Naive thymus-derived CD4-positive, alpha-beta T cell (primary cell): ENCODE results near the gene HIVEP3. TPM values are rescaled to one million over a fixed set of nuclear protein-coding genes. Genes with fewer than 3 reads are reported as not detected.
A peak's percentile ranks its signal among the peaks of the same experiment; 100 is the strongest.
"Not testable (repeated sequence)": the region's sequence is repeated elsewhere in the genome, so short reads cannot be mapped to it uniquely, and the experiment has no call there.

Experiments
- ATAC-seq: fragments of 150-1000 bp; cut with Tn5 transposase; 2 replicates; pipeline ENCODE4 v1.10.0; 2021; ENCODE audit warnings: mild to moderate bottlenecking, moderate library complexity
- CTCF ChIA-PET: fragments of 350-600 bp; sonication (Branson Sonifier 250); formaldehyde crosslinking; loops from one replicate; lab custom pipeline; 2021; ENCODE audit warnings: antibody characterized with exemption; lab: Charles Lee
- POLR2A ChIA-PET: fragments of 350-600 bp; sonication (Branson Sonifier 250); formaldehyde crosslinking; loops from one replicate; lab custom pipeline; 2021; ENCODE audit warnings: antibody characterized with exemption, inconsistent platforms; lab: Charles Lee
- DNase-seq, 9 donors: peaks; one replicate each; pipeline versions ENCODE4 v3.0.0 to v3.0.0-alpha.2; 2020 to 2022; ENCODE audit warnings: mixed read lengths in 1 of 9
- H3K27ac ChIP-seq: one replicate; pipeline ENCODE4 v1.7.0; 2013; ENCODE audit warnings: mild to moderate bottlenecking, low read depth, low read length, moderate library complexity
- H3K27me3 ChIP-seq, 2 donors: one replicate each; pipeline ENCODE4 v1.7.0; 2013; ENCODE audit warnings: low read length in 2 of 2, mild to moderate bottlenecking in 2 of 2, moderate library complexity in 2 of 2; ENCODE audit not compliant: control insufficient read depth in 2 of 2, insufficient read depth in 2 of 2
- H3K36me3 ChIP-seq, 3 experiments: 1 replicate in 2 of 3; 2 replicates in 1 of 3; pipeline ENCODE4 v1.7.0; 2013; ENCODE audit warnings: low read length in 3 of 3, mild to moderate bottlenecking in 3 of 3, moderate library complexity in 1 of 3; ENCODE audit not compliant: insufficient read depth in 3 of 3, control insufficient read depth in 2 of 3
- H3K4me1 ChIP-seq, 2 donors: one replicate each; pipeline ENCODE4 v1.7.0; 2013; ENCODE audit warnings: low read length in 2 of 2, mild to moderate bottlenecking in 2 of 2, moderate library complexity in 1 of 2; ENCODE audit not compliant: control insufficient read depth in 2 of 2, insufficient read depth in 2 of 2
- H3K4me3 ChIP-seq: 2 replicates; pipeline ENCODE4 v1.7.0; 2013; ENCODE audit warnings: mild to moderate bottlenecking, low read length
- H3K9me3 ChIP-seq, 3 experiments: 1 replicate in 2 of 3; 2 replicates in 1 of 3; pipeline ENCODE4 v1.7.0; 2013; ENCODE audit warnings: low read length in 3 of 3; ENCODE audit not compliant: control insufficient read depth in 2 of 3
- H3K27ac Mint-ChIP-seq, 9 donors: one replicate each; pipeline ENCODE4 v1.8.0; 2020 to 2022; ENCODE audit warnings: mixed read lengths in 9 of 9, mild to moderate bottlenecking in 8 of 9, moderate library complexity in 5 of 9, inconsistent platforms in 2 of 9
- H3K27me3 Mint-ChIP-seq, 5 donors: one replicate each; pipeline ENCODE4 v1.8.0; 2021 to 2022; ENCODE audit warnings: mixed read lengths in 5 of 5, mild to moderate bottlenecking in 1 of 5
- H3K36me3 Mint-ChIP-seq, 5 donors: one replicate each; pipeline ENCODE4 v1.8.0; 2020 to 2022; ENCODE audit warnings: mixed read lengths in 5 of 5, mild to moderate bottlenecking in 3 of 5, inconsistent platforms in 1 of 5
- H3K4me1 Mint-ChIP-seq, 7 donors: one replicate each; pipeline ENCODE4 v1.8.0; 2020 to 2022; ENCODE audit warnings: mixed read lengths in 7 of 7, mild to moderate bottlenecking in 3 of 7, inconsistent platforms in 1 of 7
- H3K4me3 Mint-ChIP-seq, 10 donors: one replicate each; pipeline ENCODE4 v1.8.0; 2020 to 2022; ENCODE audit warnings: mild to moderate bottlenecking in 10 of 10, mixed read lengths in 10 of 10, moderate library complexity in 6 of 10, inconsistent platforms in 2 of 10
- H3K9me3 Mint-ChIP-seq, 11 donors: one replicate each; pipeline ENCODE4 v1.8.0; 2020 to 2022; ENCODE audit warnings: mixed read lengths in 11 of 11, mild to moderate bottlenecking in 4 of 11, inconsistent platforms in 1 of 11, moderate library complexity in 1 of 11
- intact Hi-C, 2 donors: fragments of 100-400 bp; cut with micrococcal nuclease; formaldehyde crosslinking; loops; one replicate each; pipeline ENCODE4 v1.15.1; 2023
- polyA plus RNA-seq, 2 donors: library from polyadenylated mRNA; unstranded; fragments of 300-500 nt; fragmentation: Illumina TruSeq; gene quantifications; one replicate each; pipeline ENCODE4 v1.2.3, GENCODE V29; 2021
- total RNA-seq, 6 experiments: library from RNA in 5 of 6; stranded (reverse) in 5 of 6; gene quantifications; 1 replicate in 5 of 6; 2 replicates in 1 of 6; pipeline ENCODE4 v1.2.3 and lab custom pipeline; 2021 to 2026

HIVEP3 gene
- total and polyA plus RNA-seq, 7 experiments from 2014 or later, result 4.3 to 19.1 (median 7.0) TPM

DNA sequence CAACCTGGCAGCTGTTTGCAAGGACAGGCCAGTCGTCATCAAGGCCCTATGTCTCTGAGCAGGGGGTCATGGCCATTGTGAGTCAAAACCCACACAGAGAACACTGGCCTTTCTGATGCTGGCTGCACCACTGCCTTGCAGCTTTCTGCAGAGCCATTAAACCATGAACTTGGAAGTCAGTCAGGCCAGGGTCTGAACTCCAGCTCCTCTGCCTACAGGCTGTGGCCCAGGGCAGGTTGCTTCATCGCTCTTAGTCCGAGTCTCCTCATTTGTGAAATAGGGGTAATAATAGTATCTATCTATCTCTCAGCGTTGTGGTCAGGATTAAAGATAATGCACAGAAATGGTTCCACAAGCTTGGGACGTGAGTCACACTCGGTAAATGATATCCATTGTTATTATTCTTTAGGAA, 35.8 kb upstream of the HIVEP3 start:
- H3K27ac ChIP-seq, result no peak overlapping the region
- DNase-seq (no peak), ATAC-seq (no peak)
- peaks cover 0 to 17% (median 13%) of the 10 kb centered on the region in 5 donors for H3K36me3 Mint-ChIP-seq
- H3K4me3 Mint-ChIP-seq, result no peak overlapping the region
- peaks cover 4 to 24% (median 6%) of the 10 kb centered on the region in 11 donors for H3K9me3 Mint-ChIP-seq
- H3K4me3 ChIP-seq, result no peak overlapping the region
- ChIA-PET POLR2A (no interaction called here), CTCF (no interaction called here)
- H3K4me1 ChIP-seq, result no peaks in the 10 kb centered on the region
- H3K4me1 Mint-ChIP-seq, result peaks cover 0 to 17% (median 5%) of the 10 kb centered on the region in 7 donors
- H3K27me3 ChIP-seq, result no peaks in the 10 kb centered on the region
- intact Hi-C loops, result no loop called here
- no peaks in the 10 kb centered on the region for H3K36me3 ChIP-seq
- no peak overlapping the region for H3K27ac Mint-ChIP-seq
- H3K27me3 Mint-ChIP-seq, result no peaks in the 10 kb centered on the region
- H3K9me3 ChIP-seq, result peaks cover 0 to 4% (median 0%) of the 10 kb centered on the region in 3 experiments

DNA sequence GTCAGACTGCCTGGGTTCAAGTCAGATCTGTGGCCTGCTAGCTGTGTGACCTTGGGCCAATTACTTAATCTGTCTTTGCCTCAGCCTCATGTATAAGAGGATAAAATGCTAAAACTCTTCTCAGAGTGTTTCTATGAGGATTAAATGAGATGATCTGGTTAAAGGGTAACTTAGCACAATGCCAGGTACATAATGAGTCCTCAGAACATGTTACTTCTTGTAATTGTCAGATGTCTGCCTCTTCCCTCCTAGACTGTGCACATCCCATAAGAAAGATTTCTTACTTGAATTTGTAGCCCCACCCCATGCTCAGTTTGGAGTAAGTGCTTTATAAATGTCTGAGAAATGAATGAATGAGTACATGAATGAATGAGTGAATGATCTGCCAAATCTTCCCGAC, 34.6 kb upstream of the HIVEP3 start:
- H3K36me3 Mint-ChIP-seq, result peaks cover 0 to 17% (median 13%) of the 10 kb centered on the region in 5 donors
- Histone ChIP-seq H3K4me3 (no peak overlapping the region), H3K27ac (no peak overlapping the region), H3K36me3 (no peaks in the 10 kb centered on the region), H3K9me3 (peaks cover 0 to 4% (median 0%) of the 10 kb centered on the region in 3 experiments), H3K4me1 (no peaks in the 10 kb centered on the region), H3K27me3 (no peaks in the 10 kb centered on the region)
- intact Hi-C loops, result no loop called here
- ChIA-PET POLR2A (no interaction called here), CTCF (no interaction called here)
- no peak overlapping the region for H3K27ac Mint-ChIP-seq
- no peaks in the 10 kb centered on the region for H3K27me3 Mint-ChIP-seq
- H3K4me1 Mint-ChIP-seq, result peaks cover 0 to 17% (median 5%) of the 10 kb centered on the region in 7 donors
- no peak for DNase-seq
- ATAC-seq, result no peak
- peaks cover 5 to 33% (median 12%) of the 10 kb centered on the region in 11 donors for H3K9me3 Mint-ChIP-seq
- no peak overlapping the region for H3K4me3 Mint-ChIP-seq

DNA sequence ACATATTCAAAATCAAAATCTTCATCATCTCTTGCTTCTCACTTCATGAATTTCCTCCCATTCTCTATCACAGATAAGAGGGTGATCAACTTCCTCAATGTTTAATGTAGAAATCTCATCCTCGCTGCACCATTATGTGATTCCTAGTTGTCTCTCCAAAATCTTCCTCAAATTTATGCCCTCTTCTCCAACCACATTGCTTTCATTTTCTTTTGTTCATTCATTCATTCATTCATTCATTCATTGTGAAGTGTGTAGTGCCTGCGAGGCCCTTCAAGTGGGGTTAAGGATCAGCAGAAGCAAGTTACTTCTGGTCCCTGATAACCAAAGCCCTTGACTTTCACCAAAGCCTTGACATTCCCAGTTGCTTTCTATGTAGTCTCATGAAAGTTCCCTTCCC, 33.5 kb upstream of the HIVEP3 start:
- H3K27ac ChIP-seq, result no peak overlapping the region

DNA sequence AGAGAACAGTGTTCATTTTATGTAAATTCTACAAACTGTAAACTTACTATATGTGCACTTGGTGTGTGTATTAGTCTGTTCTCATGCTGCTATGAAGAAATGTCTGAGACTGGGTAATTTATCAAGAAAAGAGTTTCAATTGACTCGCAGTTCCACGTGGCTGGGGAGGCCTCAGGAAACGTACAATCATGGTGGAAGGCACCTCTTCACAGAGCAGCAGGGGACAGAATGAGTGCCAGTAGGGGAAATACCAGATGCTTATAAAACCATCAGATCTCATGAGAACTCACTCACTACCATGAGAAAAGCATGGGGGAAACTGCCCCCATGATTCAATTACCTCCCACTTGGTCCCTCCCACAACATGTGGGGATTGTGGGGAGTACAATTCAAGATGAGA, 32.8 kb upstream of the HIVEP3 start:
- ATAC-seq, H3K4me3 Mint-ChIP-seq, H3K27me3 Mint-ChIP-seq, DNase-seq, H3K27ac Mint-ChIP-seq, H3K4me3 ChIP-seq, POLR2A ChIA-PET, H3K9me3 ChIP-seq, H3K36me3 ChIP-seq, H3K27ac ChIP-seq, H3K27me3 ChIP-seq, intact Hi-C loops, H3K4me1 ChIP-seq: not testable (repeated sequence)
- Mint-ChIP-seq H3K4me1 (peaks cover 0 to 17% (median 5%) of the 10 kb centered on the region in 7 donors), H3K9me3 (peaks cover 5 to 36% (median 12%) of the 10 kb centered on the region in 11 donors), H3K36me3 (peaks cover 0 to 19% (median 13%) of the 10 kb centered on the region in 5 donors)
- CTCF ChIA-PET, result interaction anchor here (1.1 to 1.5 kb wide), 2 partner anchors 139 to 376 kb away, joined by 3 read pairs; no protein-coding TSS in a partner anchor

More for the DNA sequence above, 33.5 kb upstream of the HIVEP3 start:
- CTCF ChIA-PET, result interaction anchor here (1.5 kb wide), 1 partner anchor 140 kb away, joined by 3 read pairs; no protein-coding TSS in a partner anchor
- H3K4me3 Mint-ChIP-seq, result no peak overlapping the region
- H3K27me3 Mint-ChIP-seq, result no peaks in the 10 kb centered on the region
- intact Hi-C loops, result no loop called here
- ATAC-seq (no peak), DNase-seq (no peak)
- Histone ChIP-seq H3K27me3 (no peaks in the 10 kb centered on the region), H3K4me3 (no peak overlapping the region), H3K36me3 (no peaks in the 10 kb centered on the region), H3K9me3 (peaks cover 0 to 4% (median 0%) of the 10 kb centered on the region in 3 experiments), H3K4me1 (no peaks in the 10 kb centered on the region)
- peaks cover 5 to 36% (median 12%) of the 10 kb centered on the region in 11 donors for H3K9me3 Mint-ChIP-seq
- H3K27ac Mint-ChIP-seq, result peak overlapping the region in 1 of 9 donors; percentile 11
- POLR2A ChIA-PET, result no interaction called here
- H3K4me1 Mint-ChIP-seq, result peaks cover 0 to 17% (median 5%) of the 10 kb centered on the region in 7 donors
- peaks cover 0 to 19% (median 13%) of the 10 kb centered on the region in 5 donors for H3K36me3 Mint-ChIP-seq

DNA sequence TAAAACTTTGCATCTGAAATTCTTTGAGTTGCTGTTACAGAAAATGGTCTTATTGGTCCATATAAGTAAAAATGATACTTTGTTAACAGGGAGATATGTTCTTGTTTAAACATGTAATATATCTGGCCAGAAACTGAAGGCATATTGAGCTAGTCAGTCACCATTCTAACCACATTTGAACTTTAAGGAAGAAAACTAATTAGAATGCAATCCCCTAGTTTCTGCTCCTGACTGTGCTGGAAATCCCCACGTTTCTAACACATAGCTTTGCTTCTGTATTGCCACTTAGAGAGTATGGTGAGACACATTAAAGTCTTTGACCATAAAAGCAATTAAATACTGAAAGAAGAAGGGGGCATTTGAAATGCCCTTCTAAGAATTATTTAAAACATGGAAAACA, 32.1 kb upstream of the HIVEP3 start:
- Histone ChIP-seq H3K4me1 (no peaks in the 10 kb centered on the region), H3K4me3 (no peak overlapping the region), H3K27ac (no peak overlapping the region), H3K9me3 (peaks cover 0 to 4% (median 0%) of the 10 kb centered on the region in 3 experiments), H3K36me3 (no peaks in the 10 kb centered on the region), H3K27me3 (no peaks in the 10 kb centered on the region)
- Mint-ChIP-seq H3K4me3 (no peak overlapping the region), H3K9me3 (peaks cover 5 to 36% (median 12%) of the 10 kb centered on the region in 11 donors), H3K27ac (no peak overlapping the region), H3K4me1 (peaks cover 0 to 15% (median 5%) of the 10 kb centered on the region in 7 donors), H3K27me3 (no peaks in the 10 kb centered on the region), H3K36me3 (peaks cover 0 to 19% (median 13%) of the 10 kb centered on the region in 5 donors)
- POLR2A ChIA-PET, result no interaction called here
- CTCF ChIA-PET, result interaction anchor here (0.7 to 1.5 kb wide), 3 partner anchors 139 to 464 kb away, joined by 3 to 5 read pairs (median 3); no protein-coding TSS in a partner anchor
- DNase-seq (no peak), ATAC-seq (no peak)
- intact Hi-C loops, result no loop called here

DNA sequence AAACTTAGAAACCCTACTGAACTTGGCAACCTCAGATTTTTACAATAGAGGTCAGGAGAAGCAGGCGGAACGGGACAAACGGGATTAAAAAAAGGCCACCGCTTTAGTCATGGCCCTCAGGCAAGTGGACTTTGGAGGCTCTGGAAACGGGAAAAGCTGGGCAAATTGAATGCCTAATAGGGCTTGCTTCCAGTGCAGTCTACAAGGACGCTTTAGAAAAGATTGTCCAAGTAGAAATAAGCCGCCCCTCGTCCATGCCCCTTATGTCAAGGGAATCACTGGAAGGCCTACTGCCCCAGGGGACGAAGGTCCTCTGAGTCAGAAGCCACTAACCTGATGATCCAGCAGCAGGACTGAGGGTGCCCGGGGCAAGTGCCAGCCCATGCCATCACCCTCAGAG, 27.2 kb upstream of the HIVEP3 start:
- H3K4me3 ChIP-seq, H3K27me3 Mint-ChIP-seq, H3K27ac Mint-ChIP-seq, intact Hi-C loops, H3K27me3 ChIP-seq, H3K4me1 ChIP-seq, H3K36me3 ChIP-seq, CTCF ChIA-PET, DNase-seq, ATAC-seq, H3K9me3 ChIP-seq, POLR2A ChIA-PET, H3K4me3 Mint-ChIP-seq, H3K27ac ChIP-seq: not testable (repeated sequence)
- peaks cover 0 to 11% (median 2%) of the 10 kb centered on the region in 7 donors for H3K4me1 Mint-ChIP-seq
- H3K36me3 Mint-ChIP-seq, result peaks cover 0 to 23% (median 12%) of the 10 kb centered on the region in 5 donors
- peaks cover 4 to 38% (median 14%) of the 10 kb centered on the region in 11 donors for H3K9me3 Mint-ChIP-seq

DNA sequence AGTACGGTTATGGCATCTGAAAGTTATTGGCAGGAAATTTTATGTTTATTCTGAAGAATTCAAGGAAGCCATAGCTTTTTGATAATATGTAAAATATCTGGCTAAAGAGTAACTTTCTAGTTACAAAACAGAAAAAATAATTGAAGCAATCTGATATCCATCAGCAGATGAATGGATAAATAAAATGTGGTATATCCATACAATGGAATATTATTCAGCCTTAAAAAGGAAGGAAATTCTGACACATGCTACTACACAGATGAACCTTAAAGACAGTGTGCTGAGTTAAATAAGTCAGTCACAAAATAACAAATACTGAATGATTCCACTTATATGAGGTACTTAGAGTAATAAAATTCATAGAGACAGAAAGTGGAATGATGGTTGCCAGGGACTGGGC, 25.0 kb upstream of the HIVEP3 start:
- no peak overlapping the region for H3K4me3 Mint-ChIP-seq
- intact Hi-C loops, result no loop called here
- POLR2A ChIA-PET, result no interaction called here
- CTCF ChIA-PET, result no interaction called here
- H3K27ac Mint-ChIP-seq, result no peak overlapping the region
- peaks cover 0 to 19% (median 8%) of the 10 kb centered on the region in 5 donors for H3K36me3 Mint-ChIP-seq
- no peak for ATAC-seq
- no peaks in the 10 kb centered on the region for H3K9me3 ChIP-seq
- peaks cover 0 to 22% (median 6%) of the 10 kb centered on the region in 11 donors for H3K9me3 Mint-ChIP-seq
- H3K4me3 ChIP-seq, result no peak overlapping the region
- DNase-seq, result no peak
- H3K36me3 ChIP-seq, result no peaks in the 10 kb centered on the region
- peaks cover 0 to 19% (median 0%) of the 10 kb centered on the region in 7 donors for H3K4me1 Mint-ChIP-seq
- H3K4me1 ChIP-seq, result no peaks in the 10 kb centered on the region
- H3K27ac ChIP-seq, result no peak overlapping the region
- H3K27me3 Mint-ChIP-seq, result no peaks in the 10 kb centered on the region
- no peaks in the 10 kb centered on the region for H3K27me3 ChIP-seq
